ENCODE measurements around the gene KRT76.

KRT76 gene

DNA sequence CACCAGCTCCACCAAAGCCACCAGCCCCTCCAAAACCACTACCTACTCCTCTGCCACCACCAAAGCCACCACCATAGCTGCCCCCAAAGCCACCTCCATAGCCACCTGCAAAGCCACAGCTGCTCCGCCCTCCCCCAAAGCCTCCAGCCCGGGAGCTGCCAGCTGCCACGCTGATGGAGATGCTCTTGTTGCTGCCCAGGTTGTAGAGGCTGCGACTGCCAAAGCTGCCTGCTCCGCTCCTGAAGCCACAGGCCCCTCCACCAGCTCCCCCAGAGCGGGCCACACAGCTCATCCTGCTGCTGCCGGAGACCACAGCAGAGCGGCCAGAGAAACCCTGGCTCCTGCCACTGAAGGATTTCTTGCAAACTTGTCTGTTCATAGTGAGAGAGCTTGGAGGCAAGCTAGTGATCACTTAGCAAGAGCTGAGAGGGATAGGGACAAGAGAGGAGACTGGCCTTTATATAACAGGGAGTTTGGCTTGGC, at the start of gene KRT76:
TSS of gene KRT76 (minus strand) at position 433 of the 483 bp plus-strand sequence. CDS start at position 379, 54 bp downstream.
- H3K4me3 ChIP-seq (ENCODE audit: low read depth in 1 of 2, low read length in 2 of 2), result no peak within 1 kb of the TSS
- H3K27ac ChIP-seq (ENCODE audit: low read length), result no peak within 1 kb of the TSS
- H3K9me3 ChIP-seq (ENCODE audit: control insufficient read depth in 1 of 2, low read length in 2 of 2), result no peaks in the 10 kb centered on the region
- no peaks in the 10 kb centered on the region for H3K27me3 ChIP-seq (ENCODE audit: low read depth, low read length)
- no peaks in the 10 kb centered on the region for H3K4me1 ChIP-seq (ENCODE audit: control insufficient read depth in 1 of 2, insufficient read depth in 2 of 2, low read length in 2 of 2)
- no peaks in the 10 kb centered on the region for H3K36me3 ChIP-seq (ENCODE audit: control insufficient read depth in 1 of 2, insufficient read depth in 2 of 2, low read length in 2 of 2)

DNA sequence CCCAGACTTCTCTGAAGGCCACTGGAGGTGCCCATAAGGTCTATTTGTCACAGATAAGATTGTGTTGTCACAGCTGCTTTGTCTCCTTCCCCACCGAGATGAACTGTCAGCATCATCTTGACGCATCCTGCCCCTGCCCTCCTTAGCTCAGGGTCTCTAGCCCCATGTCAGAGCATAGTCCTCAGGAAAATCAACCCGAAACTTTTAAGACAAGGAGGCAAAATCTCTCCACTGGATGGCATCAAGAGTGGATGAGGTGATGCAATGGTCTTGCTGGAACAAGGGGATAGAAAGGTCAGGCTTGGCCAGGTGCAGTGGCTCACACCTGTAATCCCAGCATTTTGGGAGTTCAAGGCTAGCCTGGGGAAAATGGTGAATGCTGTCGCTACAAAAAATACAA, 48.8 kb upstream of the KRT76 start:
- no peaks in the 10 kb centered on the region for H3K4me1 ChIP-seq (ENCODE audit: control insufficient read depth in 1 of 2, insufficient read depth in 2 of 2, low read length in 2 of 2)
- no peaks in the 10 kb centered on the region for H3K36me3 ChIP-seq (ENCODE audit: control insufficient read depth in 1 of 2, insufficient read depth in 2 of 2, low read length in 2 of 2)
- H3K27me3 ChIP-seq (ENCODE audit: low read depth, low read length), result no peaks in the 10 kb centered on the region
- H3K27ac ChIP-seq (ENCODE audit: low read length), result no peak overlapping the region
- no peaks in the 10 kb centered on the region for H3K9me3 ChIP-seq (ENCODE audit: control insufficient read depth in 1 of 2, low read length in 2 of 2)
- H3K4me3 ChIP-seq (ENCODE audit: low read depth in 1 of 2, low read length in 2 of 2), result no peak overlapping the region

DNA sequence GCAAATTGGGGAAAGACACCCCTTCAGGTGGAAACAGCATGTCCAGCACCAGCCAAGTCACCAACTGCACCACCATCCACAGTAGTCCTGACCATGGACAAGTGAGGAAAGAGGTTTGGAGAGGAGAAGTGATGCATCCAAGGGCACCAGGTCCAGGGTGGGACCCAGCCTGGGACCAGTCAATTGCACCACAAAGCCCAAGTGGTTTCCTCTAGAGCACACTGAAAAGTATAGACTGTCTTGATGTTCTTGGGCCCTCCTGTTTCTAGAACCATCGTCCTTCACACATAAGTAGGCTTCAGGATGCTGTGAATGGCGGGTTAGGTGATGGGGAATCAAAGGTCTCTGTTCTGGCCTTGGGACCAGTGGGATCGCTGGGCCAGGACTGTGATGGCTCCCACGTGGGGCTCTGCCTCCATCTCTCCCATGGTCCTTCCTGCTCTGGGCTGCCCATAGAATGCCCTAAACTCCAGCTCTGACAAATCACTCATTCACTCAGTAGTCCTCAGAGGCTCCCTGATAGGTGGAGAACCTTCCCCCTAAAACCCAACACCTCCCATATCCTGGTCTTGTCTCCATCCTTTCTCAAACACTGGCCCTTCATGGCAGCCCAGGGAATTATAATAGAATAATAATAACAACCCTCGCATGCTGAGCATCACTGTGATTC, 47.7 kb upstream of the KRT76 start:
- H3K4me3 ChIP-seq (ENCODE audit: low read depth in 1 of 2, low read length in 2 of 2), result no peak overlapping the region
- no peaks in the 10 kb centered on the region for H3K9me3 ChIP-seq (ENCODE audit: control insufficient read depth in 1 of 2, low read length in 2 of 2)
- H3K36me3 ChIP-seq (ENCODE audit: control insufficient read depth in 1 of 2, insufficient read depth in 2 of 2, low read length in 2 of 2), result no peaks in the 10 kb centered on the region
- no peaks in the 10 kb centered on the region for H3K27me3 ChIP-seq (ENCODE audit: low read depth, low read length)
- H3K4me1 ChIP-seq (ENCODE audit: control insufficient read depth in 1 of 2, insufficient read depth in 2 of 2, low read length in 2 of 2), result no peaks in the 10 kb centered on the region
- H3K27ac ChIP-seq (ENCODE audit: low read length), result no peak overlapping the region

DNA sequence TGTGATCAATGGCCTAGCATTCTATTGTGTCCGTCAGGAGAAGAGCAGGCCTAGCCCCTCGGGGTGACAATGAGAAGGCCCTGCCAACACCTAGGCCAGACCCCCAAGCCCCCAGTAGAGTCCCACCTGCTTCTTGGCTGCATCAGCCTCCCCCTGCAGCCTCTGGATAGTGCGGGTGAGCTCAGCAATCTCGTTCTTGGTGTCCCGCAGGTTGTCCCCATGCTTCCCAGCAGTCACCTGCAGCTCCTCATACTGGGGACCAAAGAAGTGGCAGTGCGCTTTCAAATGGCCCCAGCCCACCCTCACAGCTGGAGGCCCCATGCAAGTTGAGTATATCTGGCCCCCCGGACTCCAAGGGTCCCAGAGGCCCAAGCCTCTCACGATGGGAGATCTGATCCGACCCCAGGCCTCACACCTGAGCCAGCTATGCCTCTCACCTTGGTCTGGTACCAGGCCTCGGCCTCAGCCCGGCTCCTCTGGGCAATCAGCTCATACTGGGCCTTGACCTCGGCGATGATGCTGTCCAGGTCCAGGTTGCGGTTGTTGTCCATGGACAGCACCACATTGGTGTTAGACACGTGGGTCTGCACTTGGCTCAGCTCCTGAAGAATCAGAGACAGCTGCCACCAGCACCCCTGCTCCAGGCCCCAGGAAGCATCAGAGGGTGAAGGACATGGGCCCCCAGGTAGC, 46.8 kb upstream of the KRT76 start:
- no peaks in the 10 kb centered on the region for H3K9me3 ChIP-seq (ENCODE audit: control insufficient read depth in 1 of 2, low read length in 2 of 2)

DNA sequence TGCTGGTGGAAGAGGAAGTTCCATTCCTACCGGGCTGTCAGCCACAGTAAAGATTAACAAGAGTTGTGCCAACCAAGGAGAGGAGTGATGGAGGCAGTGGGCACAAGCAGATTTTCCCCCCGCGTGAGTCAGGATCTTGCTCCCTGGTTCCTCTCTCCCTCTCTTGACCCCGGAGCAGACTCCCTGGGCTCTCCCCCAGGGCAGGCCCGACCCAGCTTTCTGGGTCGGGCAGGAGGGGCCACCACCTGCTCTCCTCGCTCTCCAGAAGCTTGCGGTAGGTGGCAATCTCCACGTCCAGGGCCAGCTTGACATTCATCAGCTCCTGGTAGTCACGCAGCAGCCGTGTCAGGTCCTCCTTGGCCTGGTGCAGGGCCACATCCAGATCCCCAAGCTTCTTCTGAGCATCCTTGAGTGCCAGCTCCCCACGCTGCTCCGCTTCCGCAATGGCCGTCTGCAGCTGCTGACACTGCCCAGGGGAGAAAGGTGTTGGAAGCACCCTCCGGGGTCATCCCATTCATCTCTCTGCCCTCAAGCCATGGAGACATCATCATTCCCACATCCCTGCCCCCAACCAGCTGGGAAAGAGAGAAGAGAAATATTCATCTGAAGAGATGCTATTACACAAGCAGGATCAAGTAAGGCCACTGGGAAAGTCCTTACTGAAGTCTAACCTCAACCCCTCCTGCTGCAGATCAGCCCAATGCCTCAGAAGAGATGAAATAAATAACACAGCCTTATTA, 45.8 kb upstream of the KRT76 start:
- Histone ChIP-seq H3K36me3 (ENCODE audit: control insufficient read depth in 1 of 2, insufficient read depth in 2 of 2, low read length in 2 of 2) (no peaks in the 10 kb centered on the region), H3K9me3 (ENCODE audit: control insufficient read depth in 1 of 2, low read length in 2 of 2) (no peaks in the 10 kb centered on the region), H3K27me3 (ENCODE audit: low read depth, low read length) (no peaks in the 10 kb centered on the region), H3K4me3 (ENCODE audit: low read depth in 1 of 2, low read length in 2 of 2) (no peak overlapping the region), H3K4me1 (ENCODE audit: control insufficient read depth in 1 of 2, insufficient read depth in 2 of 2, low read length in 2 of 2) (no peaks in the 10 kb centered on the region), H3K27ac (ENCODE audit: low read length) (no peak overlapping the region)

More for the DNA sequence above, 46.8 kb upstream of the KRT76 start:
- Histone ChIP-seq H3K4me1 (ENCODE audit: control insufficient read depth in 1 of 2, insufficient read depth in 2 of 2, low read length in 2 of 2) (no peaks in the 10 kb centered on the region), H3K27me3 (ENCODE audit: low read depth, low read length) (no peaks in the 10 kb centered on the region), H3K27ac (ENCODE audit: low read length) (no peak overlapping the region), H3K36me3 (ENCODE audit: control insufficient read depth in 1 of 2, insufficient read depth in 2 of 2, low read length in 2 of 2) (no peaks in the 10 kb centered on the region), H3K4me3 (ENCODE audit: low read depth in 1 of 2, low read length in 2 of 2) (no peak overlapping the region)

DNA sequence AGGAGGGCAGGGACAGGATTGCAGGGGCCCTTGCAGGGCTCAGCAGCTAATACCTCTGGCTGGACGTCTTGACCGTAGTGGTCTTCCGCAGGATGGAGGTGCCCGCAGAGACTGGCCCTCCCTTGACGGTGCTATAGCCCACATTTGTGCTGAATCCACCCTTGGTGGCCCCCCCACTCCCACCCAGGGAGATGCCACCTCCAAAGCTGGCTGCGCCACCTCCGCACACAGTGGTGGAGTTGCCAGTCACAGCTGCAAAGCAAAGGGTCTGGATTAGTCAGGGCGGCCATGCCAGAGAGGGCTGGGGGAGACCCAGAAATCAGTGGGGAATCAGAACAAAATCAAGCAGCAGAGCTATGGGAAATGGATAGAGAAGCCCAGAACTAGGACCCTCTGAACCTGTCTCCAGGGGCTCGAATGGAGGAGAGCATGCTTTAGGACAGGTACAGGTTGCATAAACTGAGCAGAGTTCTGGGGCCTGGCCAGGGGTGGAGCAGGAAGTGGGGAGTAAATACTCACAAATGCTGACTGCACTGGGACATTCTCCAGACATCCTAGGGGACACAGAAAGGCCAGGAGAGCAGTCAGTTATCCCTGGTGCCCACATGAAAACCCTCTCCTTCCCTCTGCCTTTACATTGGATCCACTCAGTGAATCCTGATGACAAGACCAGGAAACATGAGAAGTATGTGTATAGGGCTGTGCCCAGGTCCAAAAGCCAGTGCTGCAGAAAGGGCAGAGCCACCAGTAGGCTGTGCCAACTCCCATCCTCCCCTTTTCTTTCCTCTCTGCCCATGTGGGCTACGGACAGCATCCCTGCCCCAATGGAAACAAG, 44.9 kb upstream of the KRT76 start:
- H3K27me3 ChIP-seq (ENCODE audit: low read depth, low read length), result no peaks in the 10 kb centered on the region
- H3K9me3 ChIP-seq (ENCODE audit: control insufficient read depth in 1 of 2, low read length in 2 of 2), result no peaks in the 10 kb centered on the region
- no peaks in the 10 kb centered on the region for H3K36me3 ChIP-seq (ENCODE audit: control insufficient read depth in 1 of 2, insufficient read depth in 2 of 2, low read length in 2 of 2)
- H3K27ac ChIP-seq (ENCODE audit: low read length), result no peak overlapping the region
- no peaks in the 10 kb centered on the region for H3K4me1 ChIP-seq (ENCODE audit: control insufficient read depth in 1 of 2, insufficient read depth in 2 of 2, low read length in 2 of 2)
- no peak overlapping the region for H3K4me3 ChIP-seq (ENCODE audit: low read depth in 1 of 2, low read length in 2 of 2)

DNA sequence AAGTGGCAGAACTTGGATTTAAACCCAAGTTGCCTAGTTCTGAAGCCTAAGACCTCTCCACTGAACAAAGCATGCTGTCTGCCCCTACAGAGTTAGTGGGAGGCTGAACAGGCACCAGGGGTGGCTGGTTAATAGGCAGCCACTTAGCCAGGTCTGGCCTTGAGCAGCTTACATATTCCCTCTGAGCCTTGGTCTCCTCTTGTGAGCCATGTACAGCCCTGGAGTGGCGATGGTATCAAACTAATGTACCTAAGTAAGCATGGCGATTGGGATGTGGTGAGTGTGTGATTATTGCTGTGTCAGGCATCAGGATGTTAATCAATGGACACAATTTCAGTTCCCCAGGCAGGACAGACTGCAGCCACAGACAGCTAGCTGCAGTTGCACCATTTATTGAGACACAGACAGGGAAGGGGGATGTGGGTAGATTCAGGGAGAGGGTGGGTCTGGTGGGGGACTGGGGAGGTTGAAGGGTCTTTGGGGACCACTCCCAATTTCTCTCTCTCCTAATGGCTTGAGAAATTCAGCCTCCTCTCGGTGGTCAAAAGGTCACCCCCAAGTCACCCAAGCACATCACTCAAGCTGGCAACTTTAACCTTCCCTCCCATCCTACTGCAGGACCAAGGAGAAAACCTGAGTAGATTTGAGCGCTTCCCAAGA, 44.1 kb upstream of the KRT76 start:
- no peaks in the 10 kb centered on the region for H3K27me3 ChIP-seq (ENCODE audit: low read depth, low read length)
- no peaks in the 10 kb centered on the region for H3K4me1 ChIP-seq (ENCODE audit: control insufficient read depth in 1 of 2, insufficient read depth in 2 of 2, low read length in 2 of 2)

DNA sequence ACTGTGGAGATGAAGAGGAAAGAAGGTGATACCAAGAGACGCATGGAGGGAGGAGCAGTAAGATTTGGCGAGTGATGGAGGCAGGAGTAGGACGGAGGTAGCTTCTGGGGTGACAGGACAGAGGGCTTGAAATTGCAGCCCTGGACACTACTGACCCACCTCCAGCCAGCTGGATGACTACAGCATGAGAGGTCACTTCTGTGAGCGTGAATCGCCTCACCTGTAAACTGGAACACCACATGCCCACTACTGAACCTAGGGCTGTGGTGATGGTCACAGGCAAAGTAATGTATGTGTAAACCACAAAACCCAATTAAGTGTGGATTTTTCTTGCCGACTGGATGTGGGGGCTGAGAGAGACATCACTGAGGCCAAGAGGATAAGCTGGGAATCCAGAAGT, 43.4 kb upstream of the KRT76 start:
- Histone ChIP-seq H3K4me1 (ENCODE audit: control insufficient read depth in 1 of 2, insufficient read depth in 2 of 2, low read length in 2 of 2) (no peaks in the 10 kb centered on the region), H3K4me3 (ENCODE audit: low read depth in 1 of 2, low read length in 2 of 2) (no peak overlapping the region), H3K27me3 (ENCODE audit: low read depth, low read length) (no peaks in the 10 kb centered on the region), H3K27ac (ENCODE audit: low read length) (no peak overlapping the region), H3K9me3 (ENCODE audit: control insufficient read depth in 1 of 2, low read length in 2 of 2) (no peaks in the 10 kb centered on the region), H3K36me3 (ENCODE audit: control insufficient read depth in 1 of 2, insufficient read depth in 2 of 2, low read length in 2 of 2) (no peaks in the 10 kb centered on the region)

More for the DNA sequence above, 44.1 kb upstream of the KRT76 start:
- H3K9me3 ChIP-seq (ENCODE audit: control insufficient read depth in 1 of 2, low read length in 2 of 2), result no peaks in the 10 kb centered on the region
- no peak overlapping the region for H3K4me3 ChIP-seq (ENCODE audit: low read depth in 1 of 2, low read length in 2 of 2)
- no peak overlapping the region for H3K27ac ChIP-seq (ENCODE audit: low read length)
- no peaks in the 10 kb centered on the region for H3K36me3 ChIP-seq (ENCODE audit: control insufficient read depth in 1 of 2, insufficient read depth in 2 of 2, low read length in 2 of 2)

DNA sequence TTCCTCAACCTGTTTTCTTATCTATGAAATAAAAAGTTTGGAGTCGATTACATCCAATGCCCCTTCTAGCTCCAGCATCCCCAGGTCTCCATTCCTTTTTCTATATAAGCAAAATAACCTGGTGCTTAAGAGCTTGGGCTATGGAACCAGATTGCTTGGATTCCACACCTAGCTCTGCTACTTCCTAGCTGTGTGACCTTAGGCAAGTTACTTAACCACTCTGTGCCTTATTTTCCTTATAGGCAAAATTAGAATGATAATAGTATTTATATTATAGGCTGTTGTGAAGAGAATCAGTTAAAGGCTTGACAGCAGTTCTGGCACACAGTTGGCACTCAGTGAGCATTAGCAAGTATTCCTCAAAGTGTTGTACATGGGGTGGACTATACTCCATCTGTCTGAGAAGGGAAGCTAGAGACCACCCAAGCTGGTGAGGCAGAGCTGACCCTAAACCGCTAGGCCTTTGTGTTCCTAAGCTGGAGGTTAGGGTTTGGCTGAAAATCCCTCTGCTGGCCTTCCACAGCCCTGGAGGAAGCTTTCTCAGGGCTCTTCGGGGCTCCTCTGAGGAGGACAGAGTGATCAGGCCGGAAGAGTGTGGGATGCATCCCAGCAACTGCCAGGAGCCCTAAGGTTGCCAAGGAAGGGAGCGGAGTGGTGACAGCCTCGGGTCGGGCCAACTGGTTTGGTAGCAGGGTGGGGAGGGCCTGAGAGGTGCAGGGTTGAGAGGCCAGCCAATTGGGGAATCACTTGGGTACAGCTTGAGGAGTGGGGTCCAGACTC, 42.8 kb upstream of the KRT76 start:
- H3K9me3 ChIP-seq (ENCODE audit: control insufficient read depth in 1 of 2, low read length in 2 of 2), result no peaks in the 10 kb centered on the region
- no peak overlapping the region for H3K4me3 ChIP-seq (ENCODE audit: low read depth in 1 of 2, low read length in 2 of 2)
- H3K36me3 ChIP-seq (ENCODE audit: control insufficient read depth in 1 of 2, insufficient read depth in 2 of 2, low read length in 2 of 2), result no peaks in the 10 kb centered on the region
- H3K27ac ChIP-seq (ENCODE audit: low read length), result no peak overlapping the region
- H3K4me1 ChIP-seq (ENCODE audit: control insufficient read depth in 1 of 2, insufficient read depth in 2 of 2, low read length in 2 of 2), result no peaks in the 10 kb centered on the region
- no peaks in the 10 kb centered on the region for H3K27me3 ChIP-seq (ENCODE audit: low read depth, low read length)

DNA sequence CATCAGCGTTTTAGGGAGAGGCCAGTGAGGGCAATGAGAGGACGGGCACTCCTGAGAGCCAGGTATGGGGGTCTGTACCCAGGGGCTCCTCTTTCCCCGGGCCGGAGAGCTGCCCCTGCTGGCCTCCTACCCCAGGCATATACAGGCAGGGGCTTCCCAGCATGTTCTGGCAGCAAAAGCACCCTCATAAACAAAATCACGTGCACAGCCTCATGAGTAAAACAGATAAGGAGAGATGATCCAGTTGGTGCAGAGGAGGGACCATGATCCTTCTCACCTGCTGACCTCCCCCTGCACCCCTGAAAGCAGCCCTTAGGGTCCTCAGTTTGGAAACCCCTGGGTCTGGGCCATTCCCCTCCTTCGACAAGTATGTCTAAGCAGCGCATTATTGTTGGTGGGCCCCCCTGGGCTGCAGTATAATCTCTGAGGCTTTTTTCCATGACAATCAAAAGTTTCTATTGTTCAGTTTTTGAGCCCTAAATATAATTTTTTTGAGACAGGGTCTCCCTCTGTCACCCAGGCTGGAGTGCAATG, 41.8 kb upstream of the KRT76 start:
- Histone ChIP-seq H3K27ac (ENCODE audit: low read length) (no peak overlapping the region), H3K4me3 (ENCODE audit: low read depth in 1 of 2, low read length in 2 of 2) (no peak overlapping the region), H3K9me3 (ENCODE audit: control insufficient read depth in 1 of 2, low read length in 2 of 2) (no peaks in the 10 kb centered on the region), H3K27me3 (ENCODE audit: low read depth, low read length) (no peaks in the 10 kb centered on the region), H3K36me3 (ENCODE audit: control insufficient read depth in 1 of 2, insufficient read depth in 2 of 2, low read length in 2 of 2) (no peaks in the 10 kb centered on the region), H3K4me1 (ENCODE audit: control insufficient read depth in 1 of 2, insufficient read depth in 2 of 2, low read length in 2 of 2) (no peaks in the 10 kb centered on the region)
